GM18951 (cell line): ENCODE results near the gene CCDC3.
"Not testable (repeated sequence)": the region's sequence is repeated elsewhere in the genome, so short reads cannot be mapped to it uniquely, and the experiment has no call there.

Experiments used
- POLR2A ChIP-seq: IDR thresholded peaks from 4 replicates; pipeline ENCODE4 v1.6.1; 2011; ENCODE audit warnings: mild to moderate bottlenecking; ENCODE audit not compliant: insufficient read length, insufficient read depth; ENCODE audit errors: extremely low read depth
- in situ Hi-C: fragments of 300-500 bp; cut with MboI; formaldehyde crosslinking; loops from one replicate; pipeline ENCODE4 v1.12.0; 2022; ENCODE audit warnings: low sequenced_read_pairs, mixed read lengths, inconsistent platforms; ENCODE audit not compliant: unreplicated experiment

CCDC3 gene

GRCh38 chr10:13019280-13019679 is 17.8 kb upstream of the CCDC3 start:
- in situ Hi-C loops, result no loop called here

DNA sequence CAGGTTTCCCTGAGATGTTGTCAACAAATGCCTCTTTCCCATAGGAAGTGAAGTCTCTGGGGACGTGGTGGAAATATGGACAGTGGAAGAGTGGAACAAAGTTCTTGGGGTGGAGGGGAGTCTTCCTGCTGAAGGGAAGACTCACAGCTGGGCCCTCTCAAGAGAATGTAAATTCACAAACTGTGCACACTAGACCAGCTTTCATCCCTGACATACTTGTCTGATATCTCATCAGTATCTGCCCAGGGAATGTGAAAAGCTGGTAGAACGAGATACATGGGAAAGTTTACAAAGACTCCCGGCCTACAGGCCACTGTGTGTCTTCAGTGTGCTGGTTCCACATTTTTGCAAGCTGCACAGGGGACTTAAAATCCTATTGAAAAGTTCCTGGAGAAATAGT is 16.7 kb upstream of the CCDC3 start:
- in situ Hi-C loops, result no loop called here
- no peak for TF ChIP-seq POLR2A

More at GRCh38 chr10:13019280-13019679, 17.8 kb upstream of the CCDC3 start:
- no peak for TF ChIP-seq POLR2A

DNA sequence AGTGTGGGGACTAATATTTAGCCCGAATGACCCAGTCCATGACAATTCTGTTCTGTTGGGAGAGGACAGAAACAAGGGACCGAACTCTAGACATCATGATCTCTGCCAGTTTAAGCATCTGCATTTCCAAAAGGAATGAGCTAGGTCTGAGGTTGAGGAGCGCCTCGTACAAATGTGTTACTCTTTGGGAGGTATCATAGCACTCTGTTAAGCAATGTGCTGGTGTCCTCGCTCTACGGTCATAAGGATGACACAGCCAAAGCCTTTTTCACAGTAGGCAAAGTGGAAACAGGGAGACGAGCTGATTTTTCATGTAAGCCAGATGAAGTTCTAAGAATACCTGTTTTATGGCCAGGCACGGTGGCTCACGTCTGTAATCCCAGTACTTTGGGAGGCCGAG is 15.4 kb upstream of the CCDC3 start:
- TF ChIP-seq POLR2A, result no peak
- in situ Hi-C loops, result no loop called here

- no peak for TF ChIP-seq POLR2A
- in situ Hi-C loops, result no loop called here
Observed at GRCh38 chr10:13016426-13016825, 14.9 kb upstream of the CCDC3 start.

GRCh38 chr10:13006037-13006436 is 4.5 kb upstream of the CCDC3 start:
- in situ Hi-C loops, result no loop called here
- TF ChIP-seq POLR2A, result no peak

GRCh38 chr10:13003759-13004158 is 2.2 kb upstream of the CCDC3 start:
- no peak for TF ChIP-seq POLR2A

DNA sequence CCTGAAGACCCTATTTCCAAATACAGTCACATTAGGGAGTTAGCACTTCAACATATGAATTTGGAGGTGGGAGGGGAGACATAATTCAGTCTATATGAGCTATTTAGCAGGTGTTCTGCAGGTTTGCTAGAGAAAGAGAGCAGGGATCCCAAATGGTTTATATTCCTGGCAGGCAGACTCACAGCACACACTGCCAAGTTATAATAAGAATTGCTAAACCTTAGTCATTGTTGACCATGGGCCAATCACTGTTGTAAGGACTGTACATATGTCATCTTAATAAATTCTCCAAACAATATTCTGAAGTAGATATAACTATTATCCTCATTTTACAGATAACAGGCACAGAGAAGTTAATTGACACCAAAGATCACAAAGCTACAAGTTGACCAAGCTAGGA is 1.5 kb upstream of the CCDC3 start:
- TF ChIP-seq POLR2A, result no peak
- in situ Hi-C loops, result no loop called here

More at GRCh38 chr10:13003759-13004158, 2.2 kb upstream of the CCDC3 start:
- in situ Hi-C loops, result no loop called here

- TF ChIP-seq POLR2A, result no peak
Observed at GRCh38 chr10:13001887-13002212, 337 bp upstream of the CCDC3 start.

GRCh38 chr10:13000431-13000830 is 1.1 kb downstream of the CCDC3 start:
- in situ Hi-C loops, result no loop called here
- TF ChIP-seq POLR2A, result no peak

More at GRCh38 chr10:13001887-13002212, 337 bp upstream of the CCDC3 start:
- in situ Hi-C loops, result no loop called here

DNA sequence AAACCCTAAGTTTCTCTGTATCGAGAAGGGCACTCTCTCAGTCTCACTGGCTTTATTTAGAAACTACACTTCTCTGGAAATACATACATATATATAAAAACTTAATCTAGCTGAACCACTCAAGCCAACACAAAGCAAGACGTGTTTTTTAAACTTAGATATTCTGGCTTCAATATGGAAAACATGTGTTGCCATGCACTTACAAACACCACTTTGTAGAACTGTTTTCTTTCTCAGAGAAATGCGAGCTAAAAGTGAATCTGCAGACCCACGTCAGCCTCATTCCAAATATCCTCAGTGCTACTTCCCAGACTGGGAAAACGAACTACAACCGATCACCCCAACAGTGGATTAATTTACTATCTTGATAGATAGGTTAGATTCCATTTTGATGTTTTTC is 1.7 kb downstream of the CCDC3 start:
- no peak for TF ChIP-seq POLR2A
- in situ Hi-C loops, result no loop called here

- in situ Hi-C loops, result no loop called here
- TF ChIP-seq POLR2A, result no peak
Observed at GRCh38 chr10:12995425-12995861, 6.1 kb downstream of the CCDC3 start.

DNA sequence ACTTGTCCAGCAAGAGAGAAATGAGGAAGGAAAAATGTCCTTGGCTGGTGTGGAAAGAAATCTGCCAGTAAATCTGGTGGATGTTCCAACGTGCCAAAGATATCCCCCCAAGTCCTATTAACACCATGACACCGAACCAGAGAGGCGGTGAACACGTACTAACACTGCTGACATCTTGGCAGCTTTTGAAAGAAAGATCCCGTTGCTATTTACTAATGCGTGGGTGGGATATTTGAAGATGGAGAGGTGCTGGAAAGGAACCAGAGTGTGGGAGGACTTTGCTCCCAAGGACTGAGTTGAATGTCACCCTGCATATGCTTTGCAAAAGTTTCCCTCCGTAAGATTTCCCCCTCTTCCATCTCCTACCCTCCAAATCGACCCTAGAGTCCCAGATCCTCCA is 7.9 kb downstream of the CCDC3 start:
- no peak for TF ChIP-seq POLR2A
- in situ Hi-C loops, result no loop called here

GRCh38 chr10:12985347-12985746 is 16.2 kb downstream of the CCDC3 start:
- TF ChIP-seq POLR2A, result no peak
- in situ Hi-C loops, result no loop called here

DNA sequence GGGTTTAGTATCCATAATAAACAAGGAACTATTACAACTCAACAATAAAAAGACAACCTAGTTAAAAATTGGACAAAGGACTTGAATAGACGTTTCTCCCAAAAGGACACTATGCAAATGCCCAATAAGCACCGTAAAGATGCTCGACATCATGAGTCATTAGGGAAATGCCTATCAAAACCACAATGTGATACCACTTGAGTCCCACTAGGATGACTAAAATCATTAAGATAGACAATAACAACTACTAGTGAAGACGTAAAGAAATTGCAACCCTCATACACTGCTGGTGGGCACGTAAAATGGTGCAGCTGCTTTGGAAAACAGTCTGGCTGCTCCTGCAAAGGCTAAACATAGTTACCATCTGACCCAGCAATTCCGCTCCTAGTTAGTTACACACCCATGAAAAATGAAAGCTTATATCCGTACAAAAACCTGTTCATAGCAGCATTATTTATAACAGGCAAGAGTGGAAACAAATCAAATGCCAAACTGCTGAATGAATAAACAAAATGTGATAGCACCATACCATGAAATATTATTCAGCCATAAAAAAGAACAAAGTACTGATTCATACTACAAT is 17.3 kb downstream of the CCDC3 start:
- no peak for TF ChIP-seq POLR2A
- in situ Hi-C loops, result no loop called here

DNA sequence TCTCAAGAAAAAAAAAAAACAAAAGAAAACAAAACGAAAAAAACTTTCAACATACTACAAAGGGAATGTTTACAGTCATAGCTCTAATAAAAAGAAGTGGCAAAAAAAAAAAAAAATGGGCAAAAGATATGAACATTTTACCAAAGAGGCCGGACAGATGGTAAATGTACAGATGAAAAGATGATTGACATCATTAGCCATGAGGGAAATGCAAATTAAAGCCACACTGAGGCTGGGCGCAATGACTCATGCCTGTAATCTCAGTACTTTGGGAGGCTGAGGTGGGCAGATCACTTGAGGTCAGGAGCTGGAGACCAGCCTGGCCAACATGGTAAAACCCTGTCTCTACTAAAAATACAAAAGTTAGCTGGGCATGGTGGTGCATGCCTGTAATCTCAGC is 17.9 kb downstream of the CCDC3 start:
- in situ Hi-C loops, result not testable (repeated sequence)
